T follicular helper cell (primary cell): ENCODE data around the gene R3HDM4.
"Not testable (repeated sequence)": the region's sequence is repeated elsewhere in the genome, so short reads cannot be mapped to it uniquely, and the experiment has no call there.

Experiments used
- DNase-seq: peaks from one replicate; pipeline ENCODE4 v3.0.0-alpha.2; 2020; ENCODE audit warnings: low read depth

The R3HDM4 gene

DNA sequence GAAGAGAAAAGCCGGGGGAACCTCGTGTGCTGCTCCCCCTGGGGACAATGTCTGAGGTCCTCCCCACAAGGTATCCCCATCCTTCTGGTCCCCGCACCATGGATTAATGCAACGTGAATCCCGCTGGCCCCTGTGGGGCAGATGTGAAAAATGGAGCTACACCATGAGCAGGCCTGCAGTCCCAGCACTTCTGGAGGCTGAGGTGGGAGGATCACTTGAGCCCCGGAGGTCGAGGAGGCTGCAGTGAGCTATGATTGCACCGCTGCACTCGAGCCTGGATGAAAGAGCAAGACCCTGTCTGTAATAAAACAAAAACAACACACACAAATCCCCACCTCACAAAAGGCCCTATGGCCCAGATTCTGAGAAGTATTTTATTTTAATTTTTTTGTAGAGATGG, 54.7 kb downstream of the R3HDM4 start:
- no peak for DNase-seq

DNA sequence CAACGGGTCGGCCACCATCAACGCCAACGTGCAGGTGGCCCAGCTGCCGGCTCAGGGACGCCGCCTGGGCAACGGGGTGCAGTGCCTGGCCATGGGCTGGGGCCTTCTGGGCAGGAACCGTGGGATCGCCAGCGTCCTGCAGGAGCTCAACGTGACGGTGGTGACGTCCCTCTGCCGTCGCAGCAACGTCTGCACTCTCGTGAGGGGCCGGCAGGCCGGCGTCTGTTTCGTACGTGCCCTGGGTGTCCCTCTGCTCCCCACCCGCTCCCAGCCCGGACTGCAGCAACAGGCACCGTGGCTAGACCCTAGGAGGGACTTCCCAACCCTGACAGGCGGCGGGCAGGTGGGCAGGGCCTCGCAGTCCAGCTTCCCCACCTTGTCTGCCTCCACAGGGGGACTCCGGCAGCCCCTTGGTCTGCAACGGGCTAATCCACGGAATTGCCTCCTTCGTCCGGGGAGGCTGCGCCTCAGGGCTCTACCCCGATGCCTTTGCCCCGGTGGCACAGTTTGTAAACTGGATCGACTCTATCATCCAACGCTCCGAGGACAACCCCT, 57.4 kb downstream of the R3HDM4 start:
- no peak for DNase-seq

DNA sequence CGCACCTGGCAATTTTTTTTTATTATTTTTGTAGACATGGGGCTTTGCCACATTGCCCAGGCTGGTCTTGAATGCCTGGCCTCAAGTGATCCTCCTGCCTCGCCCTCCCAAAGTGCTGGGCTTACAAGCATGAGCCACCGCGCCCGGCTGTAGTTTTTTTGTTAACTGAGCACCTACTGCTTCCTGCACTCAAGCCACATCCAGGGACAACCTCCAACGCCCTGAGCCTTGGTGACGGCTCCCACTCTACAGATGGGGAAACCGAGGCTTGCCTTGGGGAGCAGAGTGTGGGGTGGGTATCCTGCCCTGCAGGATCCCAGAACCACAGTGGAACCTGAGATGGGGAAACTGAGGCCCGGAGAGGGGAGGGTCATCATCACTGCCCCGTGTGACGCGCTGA, 57.9 kb downstream of the R3HDM4 start:
- no peak for DNase-seq

- no peak for DNase-seq
Observed at GRCh38 chr19:854549-854948, 58.5 kb downstream of the R3HDM4 start.

- DNase-seq = not testable (repeated sequence)
Observed at GRCh38 chr19:853614-854220, 59.3 kb downstream of the R3HDM4 start.

- DNase-seq = no peak
Observed at GRCh38 chr19:853014-853585, 59.9 kb downstream of the R3HDM4 start.

GRCh38 chr19:852136-853013, 60.6 kb downstream of the R3HDM4 start, which contains the start of gene ELANE:
Gene ELANE (plus strand): TSS chr19:852303. CDS start chr19:852329, 26 bp downstream.
- no peak for DNase-seq

DNA sequence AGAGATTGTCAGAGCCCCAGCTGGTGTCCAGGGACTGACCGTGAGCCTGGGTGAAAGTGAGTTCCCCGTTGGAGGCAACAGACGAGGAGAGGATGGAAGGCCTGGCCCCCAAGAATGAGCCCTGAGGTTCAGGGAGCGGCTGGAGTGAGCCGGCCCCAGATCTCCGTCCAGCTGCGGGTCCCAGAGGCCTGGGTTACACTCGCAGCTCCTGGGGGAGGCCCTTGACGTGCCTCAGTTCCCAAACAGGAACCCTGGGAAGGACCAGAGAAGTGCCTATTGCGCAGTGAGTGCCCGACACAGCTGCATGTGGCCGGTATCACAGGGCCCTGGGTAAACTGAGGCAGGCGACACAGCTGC, 62.1 kb downstream of the R3HDM4 start:
- no peak for DNase-seq

DNA sequence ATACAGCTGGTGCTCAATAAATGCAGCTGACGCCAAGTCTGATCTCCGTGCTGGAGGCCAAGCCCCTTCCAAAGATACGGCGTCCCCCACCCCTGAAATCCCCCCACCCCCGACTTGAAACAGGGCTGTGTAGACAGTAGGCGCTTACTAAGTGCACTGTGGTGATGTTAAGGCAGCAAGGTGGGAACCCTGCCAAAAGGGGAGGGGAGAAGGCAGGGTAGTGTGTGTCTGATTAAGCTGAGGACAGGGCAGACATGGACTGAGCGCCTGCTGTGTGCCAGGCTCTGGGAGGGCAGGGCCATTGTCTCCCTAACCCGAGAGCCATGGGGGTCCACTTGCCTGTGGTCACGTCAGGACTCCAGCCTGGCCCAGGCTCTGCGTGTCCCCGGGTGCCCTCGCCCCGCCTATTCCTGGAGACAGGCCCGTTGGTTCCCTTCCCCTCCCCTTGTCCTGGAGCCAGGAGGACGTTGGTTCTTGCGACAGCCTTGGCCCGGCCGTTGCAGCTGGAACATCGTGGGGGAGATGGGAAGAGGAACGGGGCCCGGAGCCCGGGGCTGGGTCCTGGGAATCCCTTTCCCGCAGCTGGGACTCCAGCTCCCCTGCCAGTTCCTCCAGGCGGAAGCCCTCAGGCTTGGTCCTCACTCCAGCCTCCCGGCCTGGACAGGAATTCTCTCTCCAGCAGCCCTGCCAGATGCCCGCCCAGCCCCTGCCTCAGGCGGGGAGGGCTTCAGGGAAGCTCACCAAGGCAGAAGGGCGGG, 62.6 kb downstream of the R3HDM4 start:
- no peak for DNase-seq

DNA sequence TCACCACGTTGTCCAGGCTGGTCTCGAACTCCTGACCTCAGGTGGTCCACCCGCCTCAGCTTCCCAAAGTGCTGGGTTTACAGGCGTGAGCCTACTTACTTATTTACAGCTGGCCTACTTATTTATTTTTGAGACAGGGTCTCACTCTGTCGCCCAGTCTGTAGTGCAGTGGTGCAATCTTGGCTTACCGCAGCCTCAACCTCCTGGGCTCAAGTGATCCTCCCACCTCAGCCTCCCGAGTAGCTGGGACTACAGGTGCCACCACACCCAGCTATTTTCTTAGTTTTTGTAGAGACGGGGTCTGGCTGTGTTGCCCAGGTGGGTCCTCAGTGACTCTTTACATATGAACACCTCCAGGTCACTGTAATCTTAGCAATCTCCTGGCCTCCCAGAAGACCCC, 63.8 kb downstream of the R3HDM4 start:
- not testable (repeated sequence) for DNase-seq

GRCh38 chr19:848386-848921, 64.6 kb downstream of the R3HDM4 start:
- no peak for DNase-seq
